AG04450 (cell line): ENCODE measurements around the gene CNOT9. TPM values are rescaled to one million over a fixed set of nuclear protein-coding genes. Genes with fewer than 3 reads are reported as not detected.

Source experiments
- CTCF ChIA-PET: fragments of 300-600, 350-600 bp; formaldehyde crosslinking; extraction: SDS; loops from one replicate; lab custom pipeline; 2022; ENCODE audit warnings: antibody characterized with exemption, inconsistent platforms; lab: Charles Lee
- POLR2A ChIA-PET: fragments of 350-600 bp; formaldehyde crosslinking; extraction: SDS; loops from one replicate; lab custom pipeline; 2021; ENCODE audit warnings: antibody characterized with exemption, inconsistent platforms; lab: Yijun Ruan, JAX
- DNase-seq: peaks from one replicate; pipeline ENCODE4 v3.0.0-alpha.2; 2011; ENCODE audit warnings: low read depth, low spot score
- H3K27ac ChIP-seq: one replicate; pipeline ENCODE4 v1.5.1; 2012; ENCODE audit warnings: low read depth, low read length, control low read depth
- H3K27me3 ChIP-seq: one replicate; pipeline ENCODE4 v1.6.0; 2012; ENCODE audit warnings: low read length; ENCODE audit not compliant: control insufficient read depth, insufficient read depth
- H3K4me3 ChIP-seq: 2 replicates; pipeline ENCODE4 v1.5.1; 2011; ENCODE audit warnings: mild to moderate bottlenecking, low read depth, low read length, control low read depth
- H3K9me3 ChIP-seq: 2 replicates; pipeline ENCODE4 v1.5.1; 2012; ENCODE audit warnings: low read length; ENCODE audit not compliant: control insufficient read depth, insufficient read depth
- CTCF ChIP-seq: IDR thresholded peaks from 2 replicates; pipeline ENCODE4 v1.5.1; 2011; ENCODE audit warnings: low read depth, low read length, control low read depth, inconsistent platforms
- polyA plus RNA-seq: library from polyadenylated mRNA; depleted of rRNA; stranded (reverse); fragments of >200 nt; gene quantifications from 2 replicates; pipeline ENCODE4 v1.2.3, GENCODE V29; 2011

CNOT9 gene
- polyA plus RNA-seq, 1 experiment = 77.1 TPM

- peak overlapping the region; percentile 92 for H3K4me3 ChIP-seq
- POLR2A ChIA-PET = interaction anchor here (0.7 kb wide), 1 partner anchor 15 kb away, joined by 4 read pairs; no protein-coding TSS in a partner anchor
- no peaks in the 10 kb centered on the region; the same call in 1 of the 2 replicates for H3K9me3 ChIP-seq
- CTCF ChIA-PET = interaction anchor here (1.1 kb wide), 1 partner anchor 80 kb away, joined by 4 read pairs; no protein-coding TSS in a partner anchor
- no peak for DNase-seq
- no peak for TF ChIP-seq CTCF
- peak overlapping the region; percentile 72 for H3K27ac ChIP-seq
- H3K27me3 ChIP-seq = no peaks in the 10 kb centered on the region
Observed at GRCh38 chr2:218567797-218568189, 846 bp upstream of the CNOT9 start.

DNA sequence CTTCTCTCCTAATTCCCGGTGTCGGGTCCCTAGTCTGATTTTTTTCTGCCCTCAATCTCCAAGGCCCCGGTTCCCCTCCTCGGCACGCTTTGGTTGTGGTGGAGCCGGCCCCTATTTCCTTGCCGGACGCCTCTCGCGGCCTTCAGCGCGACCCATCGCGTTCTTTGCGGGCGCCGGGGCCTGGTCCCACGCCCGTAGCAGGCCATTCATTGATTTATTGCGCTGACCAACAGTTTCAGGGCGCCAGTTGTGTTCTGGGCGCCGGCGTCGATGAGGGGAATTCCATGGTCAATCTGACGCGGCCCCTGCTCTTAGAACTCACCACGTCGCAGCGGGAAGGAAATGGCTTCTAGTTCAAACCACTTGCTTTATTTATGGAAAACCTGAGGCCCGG is 396 bp downstream of the CNOT9 start:
- ChIA-PET CTCF (no interaction called here), POLR2A (no interaction called here)
- peak; percentile 37 for DNase-seq
- Histone ChIP-seq H3K27ac (peak overlapping the region; percentile 95), H3K4me3 (peak overlapping the region; percentile 74), H3K27me3 (no peaks in the 10 kb centered on the region), H3K9me3 (no peaks in the 10 kb centered on the region; the same call in 1 of the 2 replicates)
- TF ChIP-seq CTCF = no peak

DNA sequence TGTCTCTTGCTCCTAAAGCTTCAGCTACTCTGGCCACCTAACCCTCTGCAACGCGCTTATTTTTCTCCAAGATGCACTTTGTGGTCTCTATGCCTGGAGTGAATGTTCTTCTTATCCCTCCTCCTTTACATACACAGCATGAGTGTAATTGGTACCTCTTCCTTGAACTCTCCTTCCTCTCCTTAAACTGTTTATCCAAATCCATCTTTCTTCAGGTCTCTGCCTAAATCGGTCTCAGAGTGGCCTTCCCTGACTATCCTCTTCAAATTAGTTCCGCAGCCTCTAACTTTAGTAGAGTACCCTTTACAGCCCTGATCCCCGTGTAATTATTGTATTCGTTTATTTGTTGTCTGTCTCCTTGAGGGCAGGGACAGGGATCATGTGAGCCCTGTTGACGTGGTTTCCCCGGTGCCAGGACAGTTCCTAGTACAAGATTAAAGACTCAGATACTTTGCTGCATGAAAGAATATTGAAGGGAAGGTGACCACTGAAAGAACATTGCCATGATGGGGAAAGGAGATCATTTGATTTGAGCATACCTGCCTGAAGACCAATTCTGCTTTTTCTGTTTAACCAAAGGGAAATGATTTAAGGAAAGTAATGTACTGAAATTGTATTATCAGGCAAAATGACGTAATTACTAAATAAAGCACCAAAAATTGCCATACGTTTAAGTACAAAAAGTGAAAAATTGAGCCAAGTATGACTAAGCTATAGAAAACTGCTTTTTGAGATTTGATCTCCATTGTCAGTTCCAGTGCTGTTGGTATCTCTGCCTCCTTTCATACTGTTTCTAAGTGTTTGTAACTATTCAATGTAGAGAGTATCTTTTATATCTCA is 1.2 kb downstream of the CNOT9 start:
- TF ChIP-seq CTCF = no peak
- CTCF ChIA-PET = no interaction called here
- Histone ChIP-seq H3K27me3 (no peaks in the 10 kb centered on the region), H3K27ac (peak overlapping the region; percentile 95), H3K4me3 (peak overlapping the region; percentile 74), H3K9me3 (no peaks in the 10 kb centered on the region; the same call in 1 of the 2 replicates)
- POLR2A ChIA-PET = no interaction called here
- no peak for DNase-seq

DNA sequence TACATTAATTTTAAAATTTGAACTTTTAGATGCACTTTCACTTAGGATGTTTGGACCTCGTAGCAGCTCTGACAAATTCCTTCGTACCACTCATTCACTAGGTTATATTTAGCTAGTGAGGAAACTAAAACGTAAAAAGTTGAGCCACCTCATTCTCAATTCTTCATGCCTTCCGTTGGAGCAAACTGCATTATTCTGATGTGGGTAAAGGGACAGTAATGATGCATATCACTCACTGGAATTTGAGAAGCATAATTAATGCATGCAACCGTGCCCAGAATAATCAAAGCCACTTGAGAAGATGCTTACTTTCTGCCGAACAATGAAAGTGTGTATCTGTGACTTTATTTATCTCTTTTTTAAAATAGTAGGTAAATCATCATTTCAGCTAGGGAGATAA is 2.2 kb downstream of the CNOT9 start:
- no peak for DNase-seq
- ChIA-PET POLR2A (interaction anchor here (1.2 kb wide), 1 partner anchor 88 kb away, joined by 4 read pairs; the partner anchor contains the start of genes BCS1L and ZNF142), CTCF (interaction anchor here (0.6 to 0.7 kb wide), 2 partner anchors 12 to 448 kb away, joined by 3 to 4 read pairs; no protein-coding TSS in a partner anchor)
- Histone ChIP-seq H3K4me3 (peak overlapping the region; percentile 74), H3K27ac (peak overlapping the region; percentile 3), H3K9me3 (no peaks in the 10 kb centered on the region; the same call in 1 of the 2 replicates), H3K27me3 (no peaks in the 10 kb centered on the region)
- no peak for TF ChIP-seq CTCF

- TF ChIP-seq CTCF = no peak
- H3K9me3 ChIP-seq = no peaks in the 10 kb centered on the region
- H3K4me3 ChIP-seq = no peak overlapping the region
- DNase-seq = no peak
- CTCF ChIA-PET = interaction anchor here (0.6 kb wide), 1 partner anchor 70 kb away, joined by 5 read pairs; no protein-coding TSS in a partner anchor
- no peaks in the 10 kb centered on the region for H3K27me3 ChIP-seq
- H3K27ac ChIP-seq = no peak overlapping the region
- POLR2A ChIA-PET = interaction anchor here (0.6 kb wide), 1 partner anchor 59 kb away, joined by 3 read pairs; no protein-coding TSS in a partner anchor
Observed at GRCh38 chr2:218576854-218577253, 8.2 kb downstream of the CNOT9 start.
